Loucy (cell line): ENCODE results near the gene PLEKHA7.

Source experiments
- CTCF ChIP-seq: fragments of 200-600 bp; sonication (generic); conservative IDR thresholded peaks from 2 replicates; pipeline ENCODE4 v1.5.1; 2014; ENCODE audit warnings: mild to moderate bottlenecking, antibody characterized with exemption, low read length
- EZH2phosphoT487 ChIP-seq: fragments of 200-600 bp; IDR thresholded peaks from 2 replicates; pipeline ENCODE4 v1.6.1; 2018; ENCODE audit warnings: antibody characterized with exemption, mild to moderate bottlenecking, moderate library complexity, borderline replicate concordance

GRCh38 chr11:16758382-16759024 is 255.7 kb downstream of the PLEKHA7 start:
- TF ChIP-seq CTCF: no peak
- TF ChIP-seq EZH2phosphoT487: no peak
